Gastroesophageal sphincter (tissue), 4 donors: ENCODE measurements around the gene SMOC1. TPM values are rescaled to one million over a fixed set of nuclear protein-coding genes. Genes with fewer than 3 reads are reported as not detected.

Source experiments
- ATAC-seq: fragments of 150-250 bp; one replicate; pipeline ENCODE4 v1.9.1; 2016; ENCODE audit warnings: mild to moderate bottlenecking, moderate library complexity
- H3K27ac ChIP-seq, 4 donors: fragments of 200-600 bp; sonication (generic) in 3 of 4; 1 replicate in 3 of 4; 2 replicates in 1 of 4; pipeline ENCODE4 v1.5.1; 2016 to 2019
- H3K27me3 ChIP-seq: fragments of 200-600 bp; sonication (generic); one replicate; pipeline ENCODE4 v1.5.1; 2019
- H3K36me3 ChIP-seq, 2 donors: fragments of 200-600 bp; sonication (generic); one replicate each; pipeline ENCODE4 v1.5.1; 2019; ENCODE audit warnings: control low read depth in 1 of 2
- H3K4me1 ChIP-seq, 3 donors: fragments of 200-600 bp; sonication (generic); 1 replicate in 2 of 3; 2 replicates in 1 of 3; pipeline ENCODE4 v1.5.1; 2016 to 2019; ENCODE audit warnings: control low read depth in 2 of 3
- H3K4me3 ChIP-seq, 2 donors: fragments of 200-600 bp; sonication (generic); one replicate each; pipeline ENCODE4 v1.5.1; 2019; ENCODE audit warnings: mild to moderate bottlenecking in 1 of 2, moderate library complexity in 1 of 2
- H3K9me3 ChIP-seq, 3 donors: fragments of 200-600 bp; sonication (generic); one replicate each; pipeline ENCODE4 v1.5.1; 2017 to 2019; ENCODE audit warnings: control low read depth in 2 of 3
- EP300 ChIP-seq: sonication (generic); formaldehyde crosslinking; IDR thresholded peaks from one replicate; pipeline ENCODE4 v1.6.1; 2017; ENCODE audit warnings: antibody characterized with exemption, mild to moderate bottlenecking
- POLR2A ChIP-seq, 2 donors: fragments of 450-650 bp; IDR thresholded peaks; one replicate each; pipeline ENCODE4 v1.6.1; 2017; ENCODE audit warnings: antibody characterized with exemption in 2 of 2, mild to moderate bottlenecking in 2 of 2, moderate library complexity in 1 of 2
- POLR2AphosphoS5 ChIP-seq: sonication (generic); formaldehyde crosslinking; IDR thresholded peaks from one replicate; pipeline ENCODE4 v1.6.1; 2017; ENCODE audit warnings: antibody characterized with exemption
- WGBS, 2 donors: methylation state at CpG; one replicate each; pipeline ENCODE4 v1.1.5; 2018; ENCODE audit warnings: low coverage in 1 of 2; 5-methylcytosine and 5-hydroxymethylcytosine counted together
- total RNA-seq, 4 donors: library from RNA; depleted of rRNA; stranded (reverse); fragments of >200 nt; gene quantifications; one replicate each; pipeline ENCODE4 v1.1.0, GENCODE V29; 2016
- TF ChIP-seq, protein P1 (sequence below), 4 experiments: fragments of 200-600 bp in 2 of 4; fragments of 450-650 bp in 2 of 4; sonication (generic) in 1 of 4; IDR thresholded peaks; one replicate each; pipeline ENCODE4 v1.5.1; 2017 to 2019; ENCODE audit warnings: antibody characterized with exemption in 4 of 4, mild to moderate bottlenecking in 2 of 4, moderate library complexity in 2 of 4

SMOC1 gene
- total RNA-seq, 4 donors from 2014 or later, result 0.19 to 11.8 (median 0.31) TPM; not detected in 1

DNA sequence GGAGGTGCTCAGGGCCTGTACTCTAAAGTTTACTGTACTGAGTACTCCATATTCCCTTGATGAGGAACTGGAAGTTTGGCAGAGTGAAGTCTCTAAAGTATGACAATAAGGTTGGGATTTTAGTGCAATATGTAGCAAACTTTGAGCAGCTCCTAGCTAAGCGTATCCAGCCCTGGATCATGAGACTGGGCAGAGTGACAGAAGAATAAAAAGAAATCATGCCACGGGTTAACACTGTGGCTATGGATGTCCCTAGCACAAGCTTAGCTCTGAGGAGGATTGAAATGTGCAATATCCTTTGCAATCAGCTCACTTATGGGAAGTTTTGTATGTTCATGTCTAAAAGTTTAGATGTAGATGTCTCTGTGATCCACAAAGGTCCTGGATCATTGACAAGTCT, 114.1 kb downstream of the SMOC1 start:
- Histone ChIP-seq H3K4me3 (no peak overlapping the region), H3K9me3 (no peaks in the 10 kb centered on the region), H3K36me3 (no peaks in the 10 kb centered on the region), H3K27ac (no peak overlapping the region), H3K4me1 (peaks cover 0 to 23% (median 0%) of the 10 kb centered on the region in 3 donors), H3K27me3 (peaks cover 12% of the 10 kb centered on the region)
- TF ChIP-seq POLR2AphosphoS5 (no peak), EP300 (no peak), POLR2A (IDR thresholded peaks at IDR 0.05) (no peak)
- TF ChIP-seq, protein P1, sequence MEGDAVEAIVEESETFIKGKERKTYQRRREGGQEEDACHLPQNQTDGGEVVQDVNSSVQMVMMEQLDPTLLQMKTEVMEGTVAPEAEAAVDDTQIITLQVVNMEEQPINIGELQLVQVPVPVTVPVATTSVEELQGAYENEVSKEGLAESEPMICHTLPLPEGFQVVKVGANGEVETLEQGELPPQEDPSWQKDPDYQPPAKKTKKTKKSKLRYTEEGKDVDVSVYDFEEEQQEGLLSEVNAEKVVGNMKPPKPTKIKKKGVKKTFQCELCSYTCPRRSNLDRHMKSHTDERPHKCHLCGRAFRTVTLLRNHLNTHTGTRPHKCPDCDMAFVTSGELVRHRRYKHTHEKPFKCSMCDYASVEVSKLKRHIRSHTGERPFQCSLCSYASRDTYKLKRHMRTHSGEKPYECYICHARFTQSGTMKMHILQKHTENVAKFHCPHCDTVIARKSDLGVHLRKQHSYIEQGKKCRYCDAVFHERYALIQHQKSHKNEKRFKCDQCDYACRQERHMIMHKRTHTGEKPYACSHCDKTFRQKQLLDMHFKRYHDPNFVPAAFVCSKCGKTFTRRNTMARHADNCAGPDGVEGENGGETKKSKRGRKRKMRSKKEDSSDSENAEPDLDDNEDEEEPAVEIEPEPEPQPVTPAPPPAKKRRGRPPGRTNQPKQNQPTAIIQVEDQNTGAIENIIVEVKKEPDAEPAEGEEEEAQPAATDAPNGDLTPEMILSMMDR (IDR thresholded peaks at IDR 0.05), result no peak
- 60 to 100% methylated on average over 2 of the region's 2 CpGs for WGBS, 2 donors
- no peak for ATAC-seq

DNA sequence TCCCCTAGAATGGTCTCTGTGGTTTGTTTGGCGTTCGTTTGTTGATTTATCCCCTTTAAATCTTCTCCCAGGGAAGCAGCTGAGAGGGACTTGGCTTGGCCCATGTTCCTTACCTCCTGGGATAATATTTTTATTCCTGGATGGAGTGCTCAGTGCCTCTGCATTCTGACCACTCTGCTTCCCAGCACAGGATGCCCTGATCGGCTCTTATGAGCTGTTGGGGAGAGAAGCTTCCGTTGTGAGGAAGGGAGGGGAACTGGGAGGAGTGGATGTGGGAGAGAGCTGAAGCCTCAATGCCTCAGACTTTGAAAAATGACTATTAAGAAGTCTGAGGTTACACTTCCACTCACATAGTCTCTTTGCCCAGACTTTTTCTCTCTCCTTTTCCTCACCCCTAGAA, 114.8 kb downstream of the SMOC1 start:
- Histone ChIP-seq H3K36me3 (no peaks in the 10 kb centered on the region), H3K4me3 (no peak overlapping the region), H3K27me3 (peaks cover 12% of the 10 kb centered on the region), H3K9me3 (no peaks in the 10 kb centered on the region), H3K27ac (no peak overlapping the region), H3K4me1 (peaks cover 0 to 29% (median 0%) of the 10 kb centered on the region in 3 donors)
- TF ChIP-seq, protein P1 (IDR thresholded peaks at IDR 0.05), result no peak
- no peak for TF ChIP-seq POLR2A (IDR thresholded peaks at IDR 0.05)
- TF ChIP-seq POLR2AphosphoS5, result no peak
- TF ChIP-seq EP300, result no peak
- no peak for ATAC-seq
- WGBS, 2 donors, result 55% methylated on average over 3 of the region's 4 CpGs; no CpG with 5 or more reads in 1 of the 2 donors

GRCh38 chr14:69996216-69996615, 117.0 kb downstream of the SMOC1 start:
- Histone ChIP-seq H3K4me1 (peaks cover 0 to 17% (median 0%) of the 10 kb centered on the region in 3 donors), H3K36me3 (no peaks in the 10 kb centered on the region), H3K27ac (no peak overlapping the region), H3K27me3 (peaks cover 12% of the 10 kb centered on the region), H3K4me3 (no peak overlapping the region), H3K9me3 (no peaks in the 10 kb centered on the region)
- WGBS, 2 donors, result 80 to 91% methylated on average over 1 of the region's 1 CpG
- TF ChIP-seq, protein P1 (IDR thresholded peaks at IDR 0.05), result no peak
- TF ChIP-seq EP300 (no peak), POLR2A (IDR thresholded peaks at IDR 0.05) (no peak), POLR2AphosphoS5 (no peak)
- no peak for ATAC-seq

- peaks cover 11% of the 10 kb centered on the region for H3K27me3 ChIP-seq
- no peaks in the 10 kb centered on the region for H3K36me3 ChIP-seq
- H3K4me1 ChIP-seq, result peaks cover 0 to 17% (median 0%) of the 10 kb centered on the region in 3 donors
- no peak overlapping the region for H3K4me3 ChIP-seq
- H3K27ac ChIP-seq, result peak overlapping the region in 1 of 4 donors; percentile 21
- ATAC-seq, result peak; percentile 65
- H3K9me3 ChIP-seq, result no peaks in the 10 kb centered on the region
- TF ChIP-seq, protein P1 (IDR thresholded peaks at IDR 0.05), result no peak
- TF ChIP-seq POLR2AphosphoS5, result peak; percentile 60
- WGBS, 2 donors, result 23 to 38% methylated on average over 4 to 5 of the region's 5 CpGs
These were observed 118.6 kb downstream of the SMOC1 start for GRCh38 chr14:69997849-69998248.

DNA sequence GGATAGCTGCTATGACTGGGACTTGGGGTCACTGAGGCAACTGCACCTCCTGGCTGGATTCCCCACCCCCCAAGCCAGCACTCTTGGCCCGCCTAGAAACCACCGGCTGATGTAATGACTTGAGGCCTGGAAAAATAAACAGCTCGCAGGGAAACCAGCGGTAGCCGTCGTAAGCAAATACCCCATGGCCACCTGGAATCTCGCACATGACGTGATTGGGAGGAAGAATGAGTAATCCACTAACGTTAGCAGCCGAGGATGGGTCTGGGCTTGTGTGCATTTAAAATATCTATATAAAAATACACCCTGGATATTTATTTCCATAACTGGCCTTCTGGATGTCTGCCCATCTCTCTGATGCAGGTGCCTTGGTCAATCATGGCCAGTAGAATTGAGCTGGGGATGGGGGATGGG, 120.1 kb downstream of the SMOC1 start:
- TF ChIP-seq EP300 (no peak), POLR2AphosphoS5 (no peak), POLR2A (IDR thresholded peaks at IDR 0.05) (no peak)
- TF ChIP-seq, protein P1 (IDR thresholded peaks at IDR 0.05), result no peak
- WGBS, 2 donors, result 70 to 72% methylated on average over 7 to 9 of the region's 10 CpGs
- Histone ChIP-seq H3K9me3 (no peaks in the 10 kb centered on the region), H3K27me3 (no peaks in the 10 kb centered on the region), H3K36me3 (no peaks in the 10 kb centered on the region), H3K4me3 (no peak overlapping the region), H3K4me1 (peaks cover 0 to 17% (median 0%) of the 10 kb centered on the region in 3 donors), H3K27ac (no peak overlapping the region)
- ATAC-seq, result no peak
